ENCODE results near the gene SCML2. TPM values are rescaled to one million over a fixed set of nuclear protein-coding genes. Genes with fewer than 3 reads are reported as not detected.
A peak's percentile ranks its signal among the peaks of the same experiment; 100 is the strongest.

The SCML2 gene
- total and polyA plus RNA-seq, 3 donors from 2014 or later: 15.2 to 19.1 (median 15.3) TPM

- H3K27ac ChIP-seq: no peak overlapping the region
- no peaks in the 10 kb centered on the region for H3K9me3 ChIP-seq
- intact Hi-C loops (cut with DNase I; ENCODE audit: low total_unique reads): no loop called here
- no peaks in the 10 kb centered on the region for H3K4me1 ChIP-seq
- 26 to 29% methylated on average over 2 of the region's 2 CpGs for WGBS, 2 donors
- TF ChIP-seq CTCF (IDR thresholded peaks at IDR 0.05): peak in 1 of 3 experiments; percentile 22
- TF ChIP-seq POLR2A (IDR thresholded peaks at IDR 0.05): no peak
- H3K36me3 ChIP-seq (ENCODE audit: low read depth, missing control alignments): no peaks in the 10 kb centered on the region
- no peak overlapping the region for H3K4me3 ChIP-seq
- no peak for DNase-seq
- H3K27me3 ChIP-seq: no peaks in the 10 kb centered on the region
Measured at GRCh38 chrX:18210470-18210869, 144.0 kb downstream of the SCML2 start.

DNA sequence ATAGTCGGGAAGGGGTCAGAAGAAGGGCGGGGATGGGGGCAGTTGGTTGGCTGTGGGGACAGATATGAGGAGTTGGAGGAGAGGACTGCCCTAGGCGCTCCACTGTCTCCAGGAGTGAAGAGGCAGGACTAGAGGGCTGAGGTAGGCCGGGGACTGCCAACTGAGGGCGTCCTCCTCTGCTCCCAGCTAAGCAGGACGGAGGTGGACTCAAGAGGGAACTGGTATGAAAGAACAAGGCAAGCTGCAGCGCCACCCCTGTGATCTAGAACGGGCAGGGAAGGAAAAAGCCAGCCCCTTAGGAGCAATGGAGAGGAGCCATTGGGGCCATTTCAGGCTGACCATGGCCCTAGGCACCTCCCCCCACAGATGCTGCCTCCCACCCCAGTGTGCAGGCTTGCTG, 147.8 kb downstream of the SCML2 start:
- intact Hi-C loops (cut with DNase I; ENCODE audit: low total_unique reads): no loop called here
- Histone ChIP-seq H3K4me3 (no peak overlapping the region), H3K36me3 (ENCODE audit: low read depth, missing control alignments) (no peaks in the 10 kb centered on the region), H3K4me1 (no peaks in the 10 kb centered on the region), H3K27ac (no peak overlapping the region), H3K9me3 (no peaks in the 10 kb centered on the region), H3K27me3 (no peaks in the 10 kb centered on the region)
- DNase-seq: no peak
- TF ChIP-seq CTCF (IDR thresholded peaks at IDR 0.05) (no peak), POLR2A (IDR thresholded peaks at IDR 0.05) (no peak)
- WGBS, 2 donors: 92 to 95% methylated on average over 6 to 7 of the region's 8 CpGs

DNA sequence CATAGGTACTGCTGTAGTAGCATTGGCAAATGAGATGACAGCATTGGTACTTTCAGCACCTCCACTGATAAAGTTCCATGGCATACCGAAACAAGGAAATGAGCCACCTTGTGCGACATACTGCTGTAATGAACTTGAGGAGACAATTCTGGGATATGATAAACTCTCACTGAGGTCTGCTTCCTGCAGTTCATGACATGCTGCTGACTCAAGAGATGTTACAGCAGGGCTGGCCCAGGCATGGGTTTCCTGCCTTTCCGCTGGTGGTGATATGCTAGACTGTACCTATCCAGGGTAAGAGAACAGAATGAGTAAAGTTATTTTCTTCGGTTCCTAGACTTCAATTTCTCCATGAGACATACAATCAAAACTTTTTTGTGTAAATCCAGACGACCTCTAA, 150.9 kb downstream of the SCML2 start:
- no peaks in the 10 kb centered on the region for H3K9me3 ChIP-seq
- H3K4me1 ChIP-seq: no peaks in the 10 kb centered on the region
- no peak for TF ChIP-seq CTCF (IDR thresholded peaks at IDR 0.05)
- WGBS, 2 donors: 92 to 93% methylated on average over 5 of the region's 5 CpGs
- H3K27me3 ChIP-seq: no peaks in the 10 kb centered on the region
- no peak overlapping the region for H3K4me3 ChIP-seq
- intact Hi-C loops (cut with DNase I; ENCODE audit: low total_unique reads): no loop called here
- no peaks in the 10 kb centered on the region for H3K36me3 ChIP-seq (ENCODE audit: low read depth, missing control alignments)
- no peak for DNase-seq
- no peak overlapping the region for H3K27ac ChIP-seq

GRCh38 chrX:18194688-18195087, 159.8 kb downstream of the SCML2 start:
- DNase-seq: no peak
- H3K36me3 ChIP-seq (ENCODE audit: low read depth, missing control alignments): no peaks in the 10 kb centered on the region
- H3K4me1 ChIP-seq: no peaks in the 10 kb centered on the region
- intact Hi-C loops (cut with DNase I; ENCODE audit: low total_unique reads): no loop called here
- no peaks in the 10 kb centered on the region for H3K9me3 ChIP-seq
- no peak overlapping the region for H3K4me3 ChIP-seq
- TF ChIP-seq CTCF (IDR thresholded peaks at IDR 0.05): no peak
- TF ChIP-seq POLR2A (IDR thresholded peaks at IDR 0.05): no peak
- H3K27me3 ChIP-seq: no peaks in the 10 kb centered on the region
- no peak overlapping the region for H3K27ac ChIP-seq
- WGBS, 2 donors: 73 to 79% methylated on average over 1 of the region's 1 CpG

Small RNA genes within 50 kb of the gene (small RNA-seq; reads per million reads assigned to genes)
- gene RF00019: 0 reads per million in 2 donors
- gene TMSB10P2: 0 reads per million in 2 donors

Other genes with a start within 250 kb of the SCML2 start
- 10 to 100 TPM; 10.2 to 20.0 TPM for gene BEND2, start 133.8 kb downstream of the SCML2 start, total RNA-seq
- 7.8 TPM for gene BEND2, start 133.8 kb downstream of the SCML2 start, polyA plus RNA-seq (ENCODE audit: insufficient read depth, low read depth, low replicate concordance)
- 10 to 100 TPM; 21.1 to 24.7 TPM for gene CDKL5, start 70.9 kb upstream of the SCML2 start, total RNA-seq
- gene CDKL5, start 70.9 kb upstream of the SCML2 start, polyA plus RNA-seq (ENCODE audit: insufficient read depth, low read depth, low replicate concordance): 20.1 TPM